ENCODE measurements around the gene CCDC188. TPM values are rescaled to one million over a fixed set of nuclear protein-coding genes. Genes with fewer than 3 reads are reported as not detected.

CCDC188 gene
- total and polyA plus RNA-seq, 2 of the 8 experiments (the other 6 are each of a cell fraction or from before 2014, with no cell fraction given), result not detected

GRCh38 chr22:20106849-20107237 lies 44.0 kb downstream of the CCDC188 start (continued):
- TF ChIP-seq CTCF (IDR thresholded peaks at IDR 0.05; ENCODE audit: control extremely low read depth in 1 of 3, insufficient read depth in 1 of 3, low read depth in 1 of 3, low read length in 3 of 3), result no peak
- TF ChIP-seq RBBP5 (IDR thresholded peaks at IDR 0.05; ENCODE audit: borderline replicate concordance, low read depth, low read length), result no peak
- no peak for TF ChIP-seq USF2 (IDR thresholded peaks at IDR 0.05; ENCODE audit: low read length)
